Ramos (cell line): Measurements from ENCODE around the gene ATAT1.

Source experiments
- in situ Hi-C: fragments of 300-500 bp; cut with MboI; formaldehyde crosslinking; loops from one replicate; pipeline ENCODE4 v1.14.3; 2022; ENCODE audit warnings: low sequenced_read_pairs; ENCODE audit not compliant: unreplicated experiment

Gene ATAT1

DNA sequence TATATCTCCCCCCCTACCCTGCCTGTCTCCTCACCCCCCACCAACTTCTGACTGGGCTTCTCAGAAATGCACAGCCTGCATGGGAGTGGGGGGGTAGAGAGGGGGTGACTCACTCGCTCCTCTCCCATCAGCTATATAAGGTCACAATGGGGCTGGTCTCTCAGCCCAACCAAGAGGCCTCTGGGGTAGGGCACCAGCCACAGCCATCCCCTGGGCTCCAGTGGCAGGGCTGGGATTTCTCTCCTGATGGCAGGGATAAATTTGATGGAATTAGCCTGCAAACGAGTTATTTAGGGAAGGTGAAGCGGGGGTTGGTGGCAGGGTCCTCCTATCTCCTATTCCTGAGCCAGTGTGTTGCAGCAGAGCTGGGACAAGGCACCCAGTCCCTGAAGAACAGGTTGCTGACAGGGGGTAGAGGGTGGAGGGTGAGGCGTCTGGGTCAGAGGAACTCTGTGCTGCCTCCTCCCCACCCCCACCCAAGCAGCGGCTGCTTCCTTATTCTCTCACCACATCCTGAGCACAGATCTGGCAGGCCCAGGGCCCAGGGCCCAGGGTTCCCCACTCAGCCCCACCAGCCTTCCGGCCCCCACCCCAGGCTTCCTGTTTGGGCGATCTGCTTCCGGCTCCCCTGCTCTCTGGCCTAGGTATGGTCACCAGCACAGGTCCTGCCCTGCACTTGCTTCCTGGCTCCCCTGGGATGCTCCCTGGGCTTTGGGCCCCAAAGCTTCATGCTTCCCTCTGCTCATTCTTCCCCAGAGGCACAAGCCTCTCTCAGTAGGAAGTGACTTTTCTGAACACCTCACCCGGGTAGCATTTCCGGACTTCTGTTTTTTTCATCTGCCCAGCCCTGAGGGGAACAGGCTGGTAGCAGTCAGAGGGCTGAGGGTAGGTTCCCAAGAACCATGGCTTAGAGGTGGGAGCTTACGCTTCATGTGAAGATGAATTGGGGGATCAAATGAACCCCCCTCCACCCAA, 55.8 kb downstream of the ATAT1 start:
- in situ Hi-C loops = no loop called here

- in situ Hi-C loops = no loop called here
Measured at GRCh38 chr6:30683183-30683979, 56.7 kb downstream of the ATAT1 start.

DNA sequence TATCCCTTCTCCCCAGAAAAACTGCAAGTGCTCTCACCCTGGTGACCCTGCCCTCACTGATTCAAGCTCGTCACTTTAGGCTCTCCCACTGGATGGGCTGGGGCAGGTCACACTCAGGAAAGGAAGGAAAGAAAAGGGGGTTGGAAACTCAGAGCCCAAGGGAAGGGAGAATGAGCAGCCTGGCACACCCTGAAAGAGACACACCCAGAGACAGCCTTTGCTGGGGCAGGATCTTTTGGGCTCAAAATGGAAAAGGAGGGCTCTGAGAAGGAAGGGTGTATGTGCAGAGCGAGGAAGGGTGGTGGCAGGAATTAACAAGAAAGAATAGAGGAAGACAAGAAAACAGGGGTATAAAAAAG, 57.3 kb downstream of the ATAT1 start:
- in situ Hi-C loops = no loop called here

DNA sequence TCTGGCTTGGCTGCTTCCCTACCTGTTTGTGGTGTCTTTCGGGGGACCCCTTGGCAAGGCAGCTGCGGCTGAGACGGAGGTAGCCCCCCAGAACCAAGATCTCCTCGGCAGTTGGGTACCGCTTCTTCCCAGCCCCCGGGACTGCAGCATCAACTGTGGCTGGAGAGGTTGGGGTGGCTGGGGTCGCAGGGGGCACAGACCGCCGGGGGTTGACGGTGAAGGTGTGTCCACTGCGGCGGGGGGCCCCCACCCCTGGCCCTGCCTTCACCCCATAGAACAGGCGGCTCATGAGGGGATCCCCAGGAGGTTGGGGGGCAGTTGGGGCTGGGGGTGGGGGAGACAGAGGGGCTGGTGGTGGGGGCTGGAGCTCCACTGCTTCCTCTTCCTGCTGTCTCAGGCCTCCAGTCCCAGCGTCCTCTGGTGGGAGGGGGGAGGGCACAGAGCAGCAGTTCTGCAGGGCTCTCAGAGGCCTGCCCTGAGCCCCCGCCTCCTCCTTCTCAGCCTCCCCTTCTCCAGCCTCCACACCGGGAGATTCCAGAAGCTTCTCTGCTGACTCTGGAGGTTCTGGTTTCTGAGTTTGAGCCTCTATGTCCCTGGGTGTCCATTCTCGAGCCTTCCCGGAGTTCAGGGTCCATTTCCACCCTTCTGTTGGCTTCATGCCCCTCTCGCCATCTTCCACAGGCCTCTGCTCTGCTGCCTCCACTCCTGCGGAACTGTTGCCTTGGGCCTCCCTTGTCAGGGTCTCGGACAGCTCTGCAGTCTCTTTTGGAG, 57.9 kb downstream of the ATAT1 start:
- in situ Hi-C loops = no loop called here

DNA sequence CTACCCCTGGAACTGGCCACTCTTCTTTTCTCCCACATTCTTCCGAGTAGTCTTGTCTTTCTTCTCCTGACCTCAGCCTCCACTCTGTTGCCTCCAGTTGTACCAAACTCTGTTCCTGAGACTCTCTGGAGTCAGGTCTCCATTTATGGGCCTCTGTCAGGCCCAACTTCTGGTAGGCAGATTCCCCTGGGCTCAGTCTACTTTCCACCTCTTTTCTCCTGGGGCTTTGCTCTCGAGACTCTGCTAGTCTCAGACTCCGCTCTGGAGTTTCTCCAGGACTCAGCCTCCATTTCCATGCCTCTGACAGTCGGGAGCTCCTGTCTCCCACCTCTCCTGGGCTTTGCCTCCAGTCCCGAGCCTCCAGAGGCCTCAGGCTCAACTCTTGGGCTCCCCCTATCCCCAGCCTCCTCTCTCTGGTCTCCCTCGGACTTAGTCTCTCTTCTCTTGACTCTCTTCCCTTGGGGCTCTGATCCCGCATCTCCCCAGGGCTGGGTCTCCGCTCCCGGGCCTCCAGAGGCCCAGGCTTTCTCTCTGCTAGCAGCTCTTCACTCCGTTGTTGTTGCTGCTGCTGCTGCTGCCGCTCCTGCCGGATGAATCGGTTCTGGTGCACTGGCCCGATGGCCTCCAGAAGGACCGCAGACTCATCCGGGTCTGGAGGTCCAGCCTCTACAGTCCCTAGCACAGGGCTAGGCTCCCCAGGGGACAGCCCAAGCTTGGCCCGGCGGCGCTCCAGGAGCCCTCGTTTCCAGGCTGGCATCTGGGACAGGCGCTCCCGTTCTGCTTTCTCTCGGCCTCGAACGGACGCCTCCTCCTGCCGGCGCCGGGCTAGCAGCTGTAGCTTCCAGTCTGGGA, 58.7 kb downstream of the ATAT1 start:
- in situ Hi-C loops = no loop called here

DNA sequence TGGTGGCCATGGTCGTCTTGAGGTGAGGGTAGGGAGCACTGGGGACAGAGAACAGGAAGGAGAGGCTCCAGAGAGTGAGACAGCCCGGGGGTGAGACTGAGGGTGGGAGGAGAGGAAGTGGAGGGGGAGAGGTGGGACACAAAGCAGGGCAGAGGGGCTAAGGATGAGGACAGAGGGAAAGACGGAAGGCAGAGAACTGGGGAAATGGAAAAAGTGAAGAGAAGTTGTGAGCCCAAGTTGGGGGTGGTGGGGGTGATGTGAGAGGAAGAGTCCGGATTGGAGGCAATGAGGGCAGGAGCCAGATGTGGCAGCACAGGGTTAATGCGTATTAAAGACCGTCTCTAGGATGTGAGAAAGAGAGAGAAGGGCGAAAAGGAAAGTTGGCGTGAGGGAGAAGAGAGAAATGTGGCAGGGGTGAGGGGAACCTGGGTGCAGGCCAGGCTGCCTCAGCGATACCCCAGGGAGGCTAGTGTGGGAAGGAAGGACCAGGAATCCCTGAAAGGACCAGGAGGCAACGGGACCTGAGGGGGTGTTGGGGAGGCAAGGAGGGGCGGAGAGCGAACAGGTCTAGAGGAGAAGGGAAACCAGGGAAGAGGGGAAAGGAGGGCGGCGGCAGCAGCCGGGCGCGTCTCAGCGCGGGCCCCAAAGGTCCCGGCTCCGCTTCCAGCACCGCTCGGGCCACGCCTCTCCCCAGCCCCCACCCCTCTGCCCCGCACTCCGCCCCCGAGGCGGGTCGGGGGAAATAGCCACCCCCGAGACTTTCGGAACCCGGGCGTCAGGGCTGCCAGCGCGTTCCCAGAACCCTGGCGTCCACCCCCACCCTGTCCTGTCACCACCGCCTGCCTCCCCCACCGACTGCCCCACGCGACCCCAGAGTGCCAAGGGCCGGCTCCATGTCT, 59.6 kb downstream of the ATAT1 start, which contains the start of gene PPP1R18:
Gene PPP1R18 (minus strand): TSS at position 637 of the 899 bp plus-strand sequence. CDS start 627 bp downstream, at position 10.
- in situ Hi-C loops = no loop called here

DNA sequence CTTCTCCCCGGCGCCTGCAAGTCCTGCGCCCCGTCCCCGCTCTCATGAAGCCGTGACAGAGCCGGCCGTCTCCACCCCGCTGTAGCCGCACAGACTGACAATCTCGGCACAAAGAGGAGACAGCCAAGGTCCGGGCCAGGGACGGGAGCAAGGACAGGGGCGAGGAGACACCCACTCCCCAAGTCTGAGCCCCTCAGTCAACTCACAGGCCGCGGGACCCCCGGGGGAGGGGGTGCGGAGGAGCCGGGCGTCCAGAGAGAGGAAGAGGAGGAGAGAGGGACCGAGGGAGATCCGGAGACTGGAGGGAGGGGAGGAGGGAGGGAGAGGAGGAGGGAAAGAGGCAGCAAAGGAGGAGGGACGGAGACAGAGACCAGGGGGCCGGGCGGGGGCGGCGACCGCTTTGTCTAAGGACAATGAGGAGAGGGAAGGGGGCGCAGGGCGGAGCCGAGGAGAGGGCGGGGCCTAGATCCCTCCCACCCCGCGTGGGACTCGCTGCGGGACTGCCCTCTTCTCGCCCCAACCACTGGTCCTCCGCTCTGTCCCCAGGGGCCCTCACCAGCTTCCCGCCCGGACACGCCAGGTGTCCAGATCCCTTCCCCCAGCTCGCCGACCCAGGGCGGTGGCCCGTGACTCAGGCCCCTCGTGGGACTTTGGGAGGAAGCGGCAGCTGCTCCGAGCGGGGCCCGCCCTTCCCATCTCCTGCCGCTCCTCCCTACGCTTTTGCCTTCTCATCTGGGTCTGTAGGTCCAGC, 60.4 kb downstream of the ATAT1 start:
- in situ Hi-C loops = no loop called here

- in situ Hi-C loops = no loop called here
Measured at GRCh38 chr6:30687659-30688431, 61.2 kb downstream of the ATAT1 start.

GRCh38 chr6:30688569-30688968, 61.9 kb downstream of the ATAT1 start:
- in situ Hi-C loops = no loop called here

GRCh38 chr6:30689022-30689865, 62.6 kb downstream of the ATAT1 start:
- in situ Hi-C loops = no loop called here

DNA sequence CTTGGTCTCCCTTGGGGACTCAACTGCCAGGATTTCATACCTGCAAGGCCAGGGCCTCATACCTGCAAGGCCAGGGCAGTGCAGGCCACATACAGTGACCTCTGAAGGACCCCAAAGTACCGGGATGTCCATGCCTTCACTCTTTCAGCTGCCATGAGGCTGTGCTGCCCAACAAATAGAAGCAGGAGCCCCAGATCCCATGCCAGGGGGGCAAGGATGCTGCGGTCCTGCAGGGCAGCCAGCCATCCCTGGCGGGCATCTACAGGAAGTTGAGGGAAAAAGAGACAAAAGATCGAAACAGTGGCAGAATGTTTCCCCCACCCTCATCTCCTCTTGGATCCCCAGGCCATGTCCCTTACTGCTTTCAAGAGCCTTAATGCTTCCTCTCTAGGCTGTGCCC, 63.3 kb downstream of the ATAT1 start:
- in situ Hi-C loops = no loop called here

DNA sequence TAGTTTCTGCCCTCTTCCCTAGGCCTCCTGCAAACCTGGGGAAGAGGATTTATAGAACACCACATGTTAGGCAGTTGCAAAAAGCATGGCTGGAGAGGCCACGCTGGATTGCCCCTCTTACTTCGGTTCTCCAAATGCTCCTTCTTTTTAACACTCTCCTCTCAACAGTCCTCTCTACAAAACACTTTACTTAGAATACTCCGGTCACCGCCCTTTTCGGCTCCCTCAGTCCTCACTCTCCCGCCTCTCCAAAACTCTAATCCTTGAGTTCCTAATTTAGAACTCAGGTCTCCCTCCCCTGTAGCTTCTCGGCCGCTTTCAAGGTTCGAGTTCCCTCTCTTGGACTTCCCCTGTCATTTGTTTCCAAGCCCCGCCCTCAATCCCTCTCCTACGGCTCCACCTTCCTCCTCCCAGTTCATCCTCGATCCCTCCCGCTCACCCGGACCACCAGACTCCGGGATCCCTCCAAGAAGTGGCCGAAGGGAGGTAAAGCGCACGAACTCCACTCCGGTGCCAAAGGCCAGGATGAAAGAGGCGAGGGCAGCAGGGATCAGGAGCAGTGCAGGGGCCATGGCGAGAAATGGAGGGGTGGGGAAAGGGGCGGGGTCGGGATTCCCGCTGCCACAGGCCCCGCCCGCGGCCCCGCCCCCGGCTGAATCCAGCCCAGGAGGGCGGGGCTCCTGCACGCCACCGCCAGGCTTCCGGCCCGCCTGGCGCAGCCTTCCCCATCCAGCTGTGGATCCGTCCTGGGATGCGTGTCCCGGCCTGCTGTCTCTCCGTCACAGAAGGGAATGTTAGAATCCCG, 63.9 kb downstream of the ATAT1 start, which contains the start of gene NRM:
Gene NRM (minus strand): TSS at position 582 of the 805 bp plus-strand sequence. CDS start 10 bp downstream, at position 572.
- in situ Hi-C loops = no loop called here

DNA sequence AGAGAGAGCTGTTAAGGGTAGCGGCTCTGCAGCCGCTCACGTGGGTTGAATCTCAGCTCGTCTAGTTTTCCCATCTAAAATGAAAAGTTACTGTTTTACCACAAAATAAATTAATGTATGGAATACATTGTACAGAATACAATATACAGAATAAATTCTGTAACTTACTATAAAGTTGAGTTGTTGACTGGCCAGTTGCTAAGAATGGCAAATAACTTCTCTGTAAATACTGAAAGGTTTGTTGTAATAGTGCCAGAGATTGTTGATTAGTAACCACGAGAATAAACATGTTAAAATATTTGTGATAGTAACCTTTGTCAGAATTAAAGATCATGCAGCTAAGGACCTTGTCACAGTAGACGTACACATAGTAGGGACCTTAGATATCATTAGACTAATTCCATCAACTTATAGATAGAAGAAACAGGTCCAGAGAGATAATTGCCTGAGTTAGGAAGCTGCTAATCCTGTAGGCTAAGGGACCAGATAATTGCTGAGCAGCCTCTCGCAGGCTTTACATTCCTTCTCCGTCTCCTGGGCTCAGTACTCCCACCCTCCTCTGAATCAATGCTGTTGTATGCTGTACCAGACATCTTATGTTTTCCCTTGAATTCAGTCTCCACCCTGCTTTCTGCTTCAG, 64.7 kb downstream of the ATAT1 start:
- in situ Hi-C loops = no loop called here
